GM10266 (cell line): ENCODE measurements around the gene HMX1.

Source experiments
- DNase-seq: peaks from one replicate; pipeline ENCODE4 v3.0.0; 2012; ENCODE audit errors: extremely low spot score
- TF ChIP-seq, protein P1 (sequence below): IDR thresholded peaks from 2 replicates; pipeline ENCODE4 v1.5.1; 2012; ENCODE audit warnings: mild to moderate bottlenecking, low read depth; ENCODE audit not compliant: control insufficient read depth, insufficient read depth; ENCODE audit errors: missing control alignments

The HMX1 gene

DNA sequence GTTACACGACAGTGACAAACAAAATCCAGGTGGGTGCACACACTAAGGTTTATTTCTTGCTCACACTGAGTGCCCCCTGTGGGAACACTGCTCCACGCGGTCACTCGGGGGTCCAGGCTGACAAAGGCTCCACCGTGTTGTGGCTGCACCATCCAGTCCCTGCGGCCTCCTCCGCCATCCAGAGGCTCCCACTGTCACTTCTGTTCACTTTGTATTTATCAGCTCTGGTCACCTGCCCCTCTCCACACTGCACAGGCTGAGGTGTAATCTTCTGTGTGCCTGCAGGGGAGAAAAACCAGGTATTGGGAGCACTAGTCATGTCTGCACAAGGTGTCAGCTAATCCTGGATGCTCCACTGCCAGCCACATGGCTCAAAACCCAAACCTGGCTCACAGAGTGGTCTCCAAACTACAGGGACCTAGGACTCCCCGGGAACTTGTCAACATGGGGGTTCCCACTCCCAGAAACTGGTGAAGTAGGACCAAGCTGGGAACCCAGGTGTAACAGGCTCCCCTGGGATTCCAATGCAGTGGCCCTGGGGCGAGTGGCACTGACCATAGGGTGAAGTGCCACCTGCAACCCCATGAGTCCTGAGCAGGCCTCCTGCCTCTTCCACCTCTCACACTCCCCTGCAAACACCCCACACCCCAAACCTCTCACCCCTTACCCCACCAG, 25.5 kb downstream of the HMX1 start:
- DNase-seq, result no peak
- TF ChIP-seq, protein P1, sequence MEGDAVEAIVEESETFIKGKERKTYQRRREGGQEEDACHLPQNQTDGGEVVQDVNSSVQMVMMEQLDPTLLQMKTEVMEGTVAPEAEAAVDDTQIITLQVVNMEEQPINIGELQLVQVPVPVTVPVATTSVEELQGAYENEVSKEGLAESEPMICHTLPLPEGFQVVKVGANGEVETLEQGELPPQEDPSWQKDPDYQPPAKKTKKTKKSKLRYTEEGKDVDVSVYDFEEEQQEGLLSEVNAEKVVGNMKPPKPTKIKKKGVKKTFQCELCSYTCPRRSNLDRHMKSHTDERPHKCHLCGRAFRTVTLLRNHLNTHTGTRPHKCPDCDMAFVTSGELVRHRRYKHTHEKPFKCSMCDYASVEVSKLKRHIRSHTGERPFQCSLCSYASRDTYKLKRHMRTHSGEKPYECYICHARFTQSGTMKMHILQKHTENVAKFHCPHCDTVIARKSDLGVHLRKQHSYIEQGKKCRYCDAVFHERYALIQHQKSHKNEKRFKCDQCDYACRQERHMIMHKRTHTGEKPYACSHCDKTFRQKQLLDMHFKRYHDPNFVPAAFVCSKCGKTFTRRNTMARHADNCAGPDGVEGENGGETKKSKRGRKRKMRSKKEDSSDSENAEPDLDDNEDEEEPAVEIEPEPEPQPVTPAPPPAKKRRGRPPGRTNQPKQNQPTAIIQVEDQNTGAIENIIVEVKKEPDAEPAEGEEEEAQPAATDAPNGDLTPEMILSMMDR, result no peak

DNA sequence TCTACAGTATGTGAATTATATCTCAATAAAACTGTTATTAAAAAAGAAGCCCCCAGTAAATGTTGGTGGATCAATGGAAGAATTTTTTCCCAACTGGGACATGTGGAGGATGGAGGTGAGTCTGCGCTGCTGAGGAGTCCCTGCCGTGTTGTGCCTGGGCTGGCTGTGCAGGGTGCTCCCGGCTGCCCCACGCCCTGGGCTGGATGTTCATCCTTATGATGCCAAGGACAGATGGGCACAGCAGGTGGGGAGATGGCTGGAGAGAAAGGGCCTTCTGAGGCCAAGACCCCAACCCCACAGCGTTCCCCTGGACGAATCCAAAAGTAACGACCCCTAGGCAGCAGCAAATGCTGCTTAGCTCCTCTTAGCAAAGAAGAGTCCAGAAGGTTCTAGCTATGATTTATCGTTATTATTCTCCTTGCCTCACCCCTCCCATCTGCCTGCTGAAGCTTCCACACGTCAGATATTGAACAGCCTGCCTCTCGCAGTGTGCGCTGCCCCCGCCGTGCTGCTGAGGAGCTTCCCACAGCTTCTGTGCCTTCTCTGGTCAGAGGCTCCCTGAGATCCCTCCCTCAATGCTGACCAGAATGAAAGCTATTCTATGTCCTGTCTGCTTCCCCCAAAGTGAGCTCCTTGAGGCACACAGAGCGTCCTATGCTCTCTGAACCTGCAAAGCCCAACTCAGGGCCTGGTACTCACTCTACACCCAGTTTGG, 26.5 kb downstream of the HMX1 start:
- no peak for DNase-seq
- TF ChIP-seq, protein P1, result no peak

DNA sequence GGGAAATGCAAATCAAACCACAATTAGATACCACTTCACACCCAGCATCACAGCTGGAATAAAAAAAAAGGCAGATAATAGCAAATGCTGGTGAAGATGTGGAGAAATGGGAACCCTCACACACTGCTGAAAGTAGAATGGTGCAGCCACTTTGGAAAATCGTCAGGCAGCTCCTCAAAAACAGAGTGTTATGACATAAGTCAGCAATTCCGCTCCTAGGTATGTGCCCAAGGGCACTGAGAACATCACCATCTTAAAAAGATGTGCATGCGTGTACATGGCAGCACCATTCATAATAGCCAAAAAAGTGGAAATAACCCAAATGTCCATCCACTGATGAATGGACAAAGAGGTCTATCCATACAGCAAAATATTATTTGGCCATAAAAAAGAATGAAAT, 28.0 kb downstream of the HMX1 start:
- TF ChIP-seq, protein P1, result no peak
- no peak for DNase-seq

DNA sequence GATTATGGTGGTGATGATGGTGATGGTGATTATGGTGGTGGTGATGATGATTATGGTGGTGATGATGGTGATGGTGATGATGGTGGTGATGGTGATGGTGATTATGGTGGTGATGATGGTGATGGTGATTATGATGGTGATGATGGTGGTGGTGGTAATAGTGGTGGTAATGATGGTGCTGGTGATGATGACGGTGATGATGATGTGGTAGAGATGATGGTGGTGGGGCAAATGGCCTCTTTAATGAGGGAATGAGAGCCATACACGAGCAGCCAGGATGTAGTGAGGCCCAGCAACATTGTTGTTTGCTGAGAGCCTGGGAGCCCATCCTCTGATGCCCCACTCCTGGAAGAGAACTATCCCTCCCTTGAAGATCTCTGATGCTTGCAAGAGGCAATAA, 29.0 kb downstream of the HMX1 start:
- no peak for DNase-seq
- TF ChIP-seq, protein P1, result no peak

DNA sequence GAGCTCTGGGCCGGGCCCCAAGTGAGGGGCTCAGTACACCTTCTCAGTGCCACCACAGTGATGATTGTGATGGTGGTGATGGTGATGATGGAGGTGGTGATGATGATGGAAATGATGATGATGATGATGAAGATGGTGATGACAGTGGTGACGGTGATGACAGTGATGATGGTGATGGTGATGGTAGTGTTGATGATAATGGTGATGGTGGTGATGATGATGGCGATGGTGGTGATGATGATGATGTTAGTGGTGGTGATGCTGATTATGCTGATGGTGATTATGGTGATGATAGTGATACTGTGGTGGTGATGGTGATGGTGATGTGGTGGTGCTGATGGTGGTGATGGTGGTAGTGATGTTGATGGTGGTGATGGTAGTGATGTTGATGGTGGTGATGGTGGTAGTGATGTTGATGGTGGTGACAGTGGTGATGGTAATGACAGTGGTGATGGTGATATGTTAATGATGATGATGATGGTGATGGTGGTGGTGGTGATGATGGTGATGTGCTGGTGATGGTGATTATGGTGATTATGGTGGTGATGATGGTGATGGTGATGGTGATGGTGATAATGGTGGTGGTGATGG, 29.9 kb downstream of the HMX1 start:
- DNase-seq, result no peak
- TF ChIP-seq, protein P1, result no peak

DNA sequence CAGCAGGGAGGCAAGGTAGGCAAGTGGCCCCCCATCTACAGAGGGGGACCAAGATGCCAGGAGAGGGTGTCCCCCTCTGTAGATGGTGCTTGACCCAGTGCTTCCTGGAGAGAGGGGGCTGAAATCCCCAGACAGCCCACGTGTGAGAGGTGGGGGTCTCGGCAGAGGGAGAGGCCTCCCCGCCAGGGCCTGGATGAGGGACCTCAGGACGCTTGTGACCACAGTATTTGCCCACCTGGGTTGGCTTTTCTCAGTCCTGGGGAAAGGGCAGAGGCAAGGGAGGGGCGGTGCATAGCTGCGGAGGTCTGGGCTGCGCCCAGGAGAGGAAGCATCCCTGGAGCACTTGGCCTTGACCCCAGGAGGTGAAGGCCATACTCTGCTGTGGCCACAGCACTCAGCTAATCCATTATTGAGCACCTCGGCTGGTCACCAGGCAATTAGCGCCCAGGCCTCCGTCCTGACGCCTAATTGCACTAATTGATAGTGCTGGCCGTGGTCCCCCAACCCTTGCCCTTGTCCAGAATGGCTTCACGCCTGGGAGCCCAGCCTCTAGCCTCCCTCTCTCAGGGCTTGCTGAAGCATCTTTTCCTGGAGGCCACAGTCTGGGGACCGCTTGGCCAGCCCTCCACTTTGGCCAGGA, 30.7 kb downstream of the HMX1 start:
- TF ChIP-seq, protein P1, result no peak
- no peak for DNase-seq
